IMR-90 (cell line): ENCODE data around the gene MICAL3. TPM values are rescaled to one million over a fixed set of nuclear protein-coding genes. Genes with fewer than 3 reads are reported as not detected.

ENCODE experiments used
- ATAC-seq: fragments of 200-7000 bp; cut with Tn5 transposase; 2 replicates; pipeline ENCODE4 v1.9.1; 2020; ENCODE audit warnings: low read depth, mild to moderate bottlenecking, moderate library complexity
- BruUV-seq: library from RNA; stranded (reverse); fragments of 400-500 nt; replicated peaks from 2 replicates; lab custom pipeline; 2021; lab: Mats Ljungman, UMichigan
- CTCF ChIA-PET: fragments of 300-600 bp; formaldehyde crosslinking; extraction: SDS; loops from one replicate; lab custom pipeline; 2021; ENCODE audit warnings: antibody characterized with exemption; lab: Yijun Ruan, JAX
- POLR2A ChIA-PET: fragments of 300-600 bp; sonication (Branson Sonifier 250); formaldehyde crosslinking; loops from one replicate; lab custom pipeline; 2022; ENCODE audit warnings: antibody characterized with exemption; ENCODE audit not compliant: unreplicated experiment; lab: Charles Lee
- DNase-seq: peaks from one replicate; pipeline ENCODE4 v3.0.0; 2013
- H2AFZ ChIP-seq: replicated peaks from 2 replicates; pipeline ENCODE3; 2013; ENCODE audit warnings: low read length, mild to moderate bottlenecking; ENCODE audit not compliant: poor library complexity
- H2AK5ac ChIP-seq: 2 replicates; pipeline ENCODE4 v1.6.1; 2013; ENCODE audit warnings: low read depth, low read length, inconsistent platforms
- H2AK9ac ChIP-seq: replicated peaks from 2 replicates; pipeline ENCODE3; 2013; ENCODE audit warnings: mild to moderate bottlenecking, low read depth, low read length, moderate library complexity; ENCODE audit not compliant: poor library complexity
- H2BK120ac ChIP-seq: 2 replicates; pipeline ENCODE4 v1.6.1; 2013; ENCODE audit warnings: low read depth, low read length, inconsistent platforms
- H2BK15ac ChIP-seq: 3 replicates; pipeline ENCODE4 v1.6.1; 2013; ENCODE audit warnings: low read depth, low read length, inconsistent platforms
- H2BK20ac ChIP-seq: 2 replicates; pipeline ENCODE4 v1.6.1; 2013; ENCODE audit warnings: low read depth, mild to moderate bottlenecking, inconsistent platforms, low read length, moderate library complexity
- H2BK5ac ChIP-seq: 2 replicates; pipeline ENCODE4 v1.6.1; 2013; ENCODE audit warnings: mild to moderate bottlenecking, low read depth, low read length, inconsistent platforms; ENCODE audit not compliant: poor library complexity, severe bottlenecking
- H3K14ac ChIP-seq: replicated peaks from 2 replicates; pipeline ENCODE4 v1.6.1; 2013; ENCODE audit warnings: low read depth, low read length, inconsistent platforms
- H3K18ac ChIP-seq: 2 replicates; pipeline ENCODE4 v1.6.1; 2013; ENCODE audit warnings: low read depth, low read length, control low read depth
- H3K23ac ChIP-seq: 2 replicates; pipeline ENCODE4 v1.6.1; 2013; ENCODE audit warnings: low read depth, low read length, inconsistent platforms
- H3K27ac ChIP-seq: 2 replicates; pipeline ENCODE4 v1.5.1; 2013; ENCODE audit warnings: mild to moderate bottlenecking, control low read depth, low read length; ENCODE audit not compliant: insufficient read depth
- H3K27me3 ChIP-seq: 2 replicates; pipeline ENCODE4 v1.6.1; 2013; ENCODE audit warnings: low read length; ENCODE audit not compliant: control insufficient read depth, insufficient read depth
- H3K36me3 ChIP-seq: 2 replicates; pipeline ENCODE4 v1.6.1; 2013; ENCODE audit warnings: low read length, mixed read lengths; ENCODE audit not compliant: control insufficient read depth, insufficient read depth
- H3K4ac ChIP-seq: 2 replicates; pipeline ENCODE4 v1.6.1; 2013; ENCODE audit warnings: low read depth, low read length, inconsistent platforms
- H3K4me1 ChIP-seq: 2 replicates; pipeline ENCODE4 v1.6.1; 2013; ENCODE audit warnings: low read length, mixed read lengths; ENCODE audit not compliant: control insufficient read depth, insufficient read depth
- H3K4me2 ChIP-seq: 2 replicates; pipeline ENCODE4 v1.6.1; 2013; ENCODE audit warnings: low read depth, mild to moderate bottlenecking, control low read depth, low read length, moderate library complexity
- H3K4me3 ChIP-seq: 2 replicates; pipeline ENCODE4 v1.5.1; 2013; ENCODE audit warnings: low read depth, mild to moderate bottlenecking, control low read depth, low read length, moderate library complexity; ENCODE audit not compliant: insufficient read depth
- H3K56ac ChIP-seq: 2 replicates; pipeline ENCODE4 v1.6.1; 2013; ENCODE audit warnings: low read length, inconsistent platforms; ENCODE audit not compliant: insufficient read depth; ENCODE audit errors: extremely low read depth
- H3K79me1 ChIP-seq, 2 experiments: 2 replicates each; pipeline ENCODE4 v1.6.1; 2013; ENCODE audit warnings: low read length in 2 of 2, inconsistent platforms in 1 of 2, low read depth in 1 of 2
- H3K9ac ChIP-seq: 2 replicates; pipeline ENCODE4 v1.6.1; 2013; ENCODE audit warnings: low read depth, low read length, control low read depth
- H3K9me1 ChIP-seq: 2 replicates; pipeline ENCODE4 v1.6.1; 2013; ENCODE audit warnings: low read length, inconsistent platforms; ENCODE audit not compliant: insufficient read depth
- H3K9me3 ChIP-seq: 2 replicates; pipeline ENCODE4 v1.6.1; 2013; ENCODE audit warnings: low read length; ENCODE audit not compliant: control insufficient read depth, insufficient read depth
- H4K20me1 ChIP-seq: 2 replicates; pipeline ENCODE4 v1.6.1; 2013; ENCODE audit warnings: low read length, inconsistent platforms; ENCODE audit not compliant: insufficient read depth
- H4K5ac ChIP-seq: 2 replicates; pipeline ENCODE4 v1.6.1; 2013; ENCODE audit warnings: mild to moderate bottlenecking, low read depth, low read length, control low read depth
- H4K8ac ChIP-seq, 2 experiments: 2 replicates each; pipeline ENCODE4 v1.6.1; 2013; ENCODE audit warnings: low read depth in 2 of 2, low read length in 2 of 2, control low read depth in 1 of 2, inconsistent platforms in 1 of 2
- H4K91ac ChIP-seq: 2 replicates; pipeline ENCODE4 v1.6.1; 2013; ENCODE audit warnings: low read depth, low read length, inconsistent platforms; ENCODE audit not compliant: insufficient read depth
- BHLHE40 ChIP-seq: fragments of 150-350 bp; IDR thresholded peaks from 2 replicates; pipeline ENCODE4 v1.6.1; 2016; ENCODE audit warnings: mild to moderate bottlenecking, low read depth, low read length
- CHD1 ChIP-seq: IDR thresholded peaks from 2 replicates; pipeline ENCODE4 v1.6.1; 2012; ENCODE audit warnings: low read depth, low read length, improper control_type of control experiment
- ELK1 ChIP-seq: fragments of 150-350 bp; IDR thresholded peaks from 2 replicates; pipeline ENCODE4 v1.6.1; 2016; ENCODE audit warnings: low read depth, mild to moderate bottlenecking, low read length, moderate library complexity, borderline replicate concordance
- FOS ChIP-seq: fragments of 150-350 bp; IDR thresholded peaks from 2 replicates; pipeline ENCODE4 v1.6.1; 2016; ENCODE audit warnings: low read depth, low read length
- MAZ ChIP-seq: IDR thresholded peaks from 2 replicates; pipeline ENCODE4 v1.6.1; 2012; ENCODE audit warnings: low read depth, mild to moderate bottlenecking, low read length, improper control_type of control experiment, moderate library complexity, borderline replicate concordance
- POLR2A ChIP-seq: IDR thresholded peaks from 2 replicates; pipeline ENCODE4 v1.6.1; 2012; ENCODE audit warnings: mild to moderate bottlenecking, low read depth, low read length
- RFX5 ChIP-seq: IDR thresholded peaks from 2 replicates; pipeline ENCODE4 v1.8.0; 2012; ENCODE audit warnings: low read depth, mild to moderate bottlenecking, low read length, moderate library complexity
- SMC3 ChIP-seq: fragments of 150-350 bp; IDR thresholded peaks from 2 replicates; pipeline ENCODE4 v1.6.1; 2016; ENCODE audit warnings: low read depth, mild to moderate bottlenecking, antibody characterized with exemption, low read length, moderate library complexity
- USF2 ChIP-seq: fragments of 150-350 bp; IDR thresholded peaks from 2 replicates; pipeline ENCODE4 v1.6.1; 2017; ENCODE audit warnings: mild to moderate bottlenecking, antibody characterized with exemption, low read length, low read depth
- WGBS, 2 experiments: methylation state at CpG; one replicate each; pipeline versions ENCODE4 v1.1.5 to v1.1.7; 2013; ENCODE audit warnings: missing lambda C conversion rate in 2 of 2; ENCODE audit not compliant: insufficient read length in 1 of 2; ENCODE audit errors: extremely low coverage in 2 of 2; 5-methylcytosine and 5-hydroxymethylcytosine counted together
- dilution Hi-C: fragments of 300-500 bp; cut with HindIII; formaldehyde crosslinking; loops from one replicate; pipeline ENCODE4 v1.14.3; 2018; ENCODE audit warnings: low sequenced_read_pairs; ENCODE audit not compliant: unreplicated experiment
- in situ Hi-C: fragments of 300-500 bp; cut with MboI; formaldehyde crosslinking; loops from 3 replicates; pipeline ENCODE4 v1.14.3; 2019; ENCODE audit warnings: low sequenced_read_pairs, inconsistent platforms, mixed read lengths
- intact Hi-C: fragments of 100-400 bp; cut with micrococcal nuclease; formaldehyde crosslinking; loops from 2 replicates; pipeline ENCODE4 v1.10.0; 2022
- polyA plus RNA-seq, 3 experiments: library from polyadenylated mRNA; depleted of rRNA; stranded (reverse); fragments of >200 nt; gene quantifications; 2 replicates each; pipeline ENCODE4 v1.2.3, GENCODE V29; 2012; ENCODE audit warnings: low replicate concordance in 1 of 3
- total RNA-seq: library from RNA; depleted of rRNA; stranded (reverse); fragments of >200 nt; gene quantifications from 2 replicates; pipeline ENCODE4 v1.2.3, GENCODE V29; 2012
- TF ChIP-seq, protein P1 (sequence below): conservative IDR thresholded peaks from 2 replicates; pipeline ENCODE4 v1.5.1; 2012; ENCODE audit warnings: mild to moderate bottlenecking, low read depth, low read length, improper control_type of control experiment

The MICAL3 gene
- total and polyA plus RNA-seq, 2 of the 4 experiments (the other 2 are of a cell fraction), result 17.6 to 26.8 TPM

GRCh38 chr22:17973217-17973616 lies 51.1 kb downstream of the MICAL3 start:
- intact Hi-C loops (loop anchor here (5.0 kb wide), 1 partner anchor 51 kb away; no protein-coding TSS in a partner anchor), dilution Hi-C loops (no loop called here), in situ Hi-C loops (no loop called here)
- no peak overlapping the region for H3K4me3 ChIP-seq
- peak overlapping the region; percentile 90 for H2BK5ac ChIP-seq
- H2BK120ac ChIP-seq, result peak overlapping the region; percentile 83
- H3K36me3 ChIP-seq, result no peaks in the 10 kb centered on the region
- H3K9ac ChIP-seq, result no peak overlapping the region
- peak overlapping the region; percentile 80 for H3K4ac ChIP-seq
- H2AK5ac ChIP-seq, result peak overlapping the region; percentile 91
- peak overlapping the region; percentile 94 for H2BK15ac ChIP-seq
- H2AFZ ChIP-seq, result no peak overlapping the region
- no peaks in the 10 kb centered on the region for H3K27me3 ChIP-seq
- TF ChIP-seq RFX5 (no peak), MAZ (no peak), BHLHE40 (no peak), CHD1 (no peak), POLR2A (no peak), FOS (no peak), USF2 (no peak), ELK1 (no peak), SMC3 (no peak)
- TF ChIP-seq, protein P1, sequence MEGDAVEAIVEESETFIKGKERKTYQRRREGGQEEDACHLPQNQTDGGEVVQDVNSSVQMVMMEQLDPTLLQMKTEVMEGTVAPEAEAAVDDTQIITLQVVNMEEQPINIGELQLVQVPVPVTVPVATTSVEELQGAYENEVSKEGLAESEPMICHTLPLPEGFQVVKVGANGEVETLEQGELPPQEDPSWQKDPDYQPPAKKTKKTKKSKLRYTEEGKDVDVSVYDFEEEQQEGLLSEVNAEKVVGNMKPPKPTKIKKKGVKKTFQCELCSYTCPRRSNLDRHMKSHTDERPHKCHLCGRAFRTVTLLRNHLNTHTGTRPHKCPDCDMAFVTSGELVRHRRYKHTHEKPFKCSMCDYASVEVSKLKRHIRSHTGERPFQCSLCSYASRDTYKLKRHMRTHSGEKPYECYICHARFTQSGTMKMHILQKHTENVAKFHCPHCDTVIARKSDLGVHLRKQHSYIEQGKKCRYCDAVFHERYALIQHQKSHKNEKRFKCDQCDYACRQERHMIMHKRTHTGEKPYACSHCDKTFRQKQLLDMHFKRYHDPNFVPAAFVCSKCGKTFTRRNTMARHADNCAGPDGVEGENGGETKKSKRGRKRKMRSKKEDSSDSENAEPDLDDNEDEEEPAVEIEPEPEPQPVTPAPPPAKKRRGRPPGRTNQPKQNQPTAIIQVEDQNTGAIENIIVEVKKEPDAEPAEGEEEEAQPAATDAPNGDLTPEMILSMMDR, result no peak
- peak overlapping the region; percentile 45 for H3K4me2 ChIP-seq
- H3K9me3 ChIP-seq, result no peaks in the 10 kb centered on the region
- peak overlapping the region; percentile 64 for H3K18ac ChIP-seq
- H2BK20ac ChIP-seq, result peak overlapping the region; percentile 86
- H4K91ac ChIP-seq, result peak overlapping the region; percentile 94
- POLR2A ChIA-PET, result no interaction called here
- H3K23ac ChIP-seq, result peak overlapping the region; percentile 34
- peaks cover 7% of the 10 kb centered on the region; the same call in 1 of the 2 replicates for H4K20me1 ChIP-seq
- BruUV-seq, result no TSS peak
- no peak overlapping the region for H3K56ac ChIP-seq
- peaks cover 37% of the 10 kb centered on the region for H3K9me1 ChIP-seq
- peak overlapping the region; percentile 86 for H3K14ac ChIP-seq
- peaks cover 45 to 85% of the 10 kb centered on the region in 2 experiments for H3K79me1 ChIP-seq
- ATAC-seq (no peak; the same call in 1 of the 2 replicates), DNase-seq (no peak)
- H3K27ac ChIP-seq, result peak overlapping the region; percentile 80
- peak overlapping the region; percentile 22 to 74 for H4K8ac ChIP-seq
- CTCF ChIA-PET, result no interaction called here
- peak overlapping the region; percentile 73 for H4K5ac ChIP-seq
- H2AK9ac ChIP-seq, result peak overlapping the region; percentile 89
- whole genome bisulfite sequencing, 2 experiments, result 100% methylated on average over 1 of the region's 6 CpGs; no CpG with 5 or more reads in 1 of the 2 experiments
- peaks cover 41% of the 10 kb centered on the region for H3K4me1 ChIP-seq
